ENCODE data around the gene S100A12.

Gene S100A12

GRCh38 chr1:153387001-153387400, 11.6 kb upstream of the S100A12 start:
- DNase-seq (ENCODE audit: low read depth, low spot score): no peak
- Histone ChIP-seq H3K4me3 (ENCODE audit: low read length) (no peak overlapping the region), H3K4me1 (ENCODE audit: control insufficient read depth, insufficient read depth, low read length) (no peaks in the 10 kb centered on the region), H3K36me3 (ENCODE audit: control insufficient read depth, insufficient read depth, low read length) (no peaks in the 10 kb centered on the region), H3K27ac (ENCODE audit: low read length) (no peak overlapping the region), H3K9me3 (ENCODE audit: control insufficient read depth, insufficient read depth, low read length) (no peaks in the 10 kb centered on the region), H3K27me3 (ENCODE audit: control insufficient read depth, insufficient read depth, low read length) (no peaks in the 10 kb centered on the region)
- no CpG with 5 or more reads among the region's 4 CpGs for WGBS (ENCODE audit: insufficient coverage, insufficient read length)

DNA sequence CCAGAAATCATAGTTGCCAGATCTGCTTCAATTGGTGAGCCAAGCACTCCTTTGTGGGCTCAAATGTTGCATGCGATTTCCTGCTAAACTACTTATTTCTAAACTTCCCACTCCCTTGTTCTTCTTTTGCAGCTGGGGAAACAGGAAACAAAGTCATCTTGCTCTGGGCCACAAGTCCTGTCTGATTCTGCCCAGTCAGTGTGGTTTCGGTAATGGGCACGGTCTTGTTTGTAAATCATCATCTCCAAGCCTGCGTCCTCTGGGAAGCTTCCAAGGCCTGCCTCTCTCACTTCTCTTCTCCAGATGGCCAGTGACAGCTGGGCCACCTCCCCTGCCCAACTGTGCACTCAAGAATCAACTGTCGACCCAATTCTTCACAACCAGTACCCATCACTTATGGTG, 11.1 kb upstream of the S100A12 start:
- Histone ChIP-seq H3K9me3 (ENCODE audit: control insufficient read depth, insufficient read depth, low read length) (no peaks in the 10 kb centered on the region), H3K36me3 (ENCODE audit: control insufficient read depth, insufficient read depth, low read length) (no peaks in the 10 kb centered on the region), H3K4me1 (ENCODE audit: control insufficient read depth, insufficient read depth, low read length) (no peaks in the 10 kb centered on the region), H3K4me3 (ENCODE audit: low read length) (no peak overlapping the region), H3K27ac (ENCODE audit: low read length) (no peak overlapping the region), H3K27me3 (ENCODE audit: control insufficient read depth, insufficient read depth, low read length) (no peaks in the 10 kb centered on the region)
- WGBS (ENCODE audit: insufficient coverage, insufficient read length): no CpG with 5 or more reads among the region's 5 CpGs
- DNase-seq (ENCODE audit: low read depth, low spot score): no peak

DNA sequence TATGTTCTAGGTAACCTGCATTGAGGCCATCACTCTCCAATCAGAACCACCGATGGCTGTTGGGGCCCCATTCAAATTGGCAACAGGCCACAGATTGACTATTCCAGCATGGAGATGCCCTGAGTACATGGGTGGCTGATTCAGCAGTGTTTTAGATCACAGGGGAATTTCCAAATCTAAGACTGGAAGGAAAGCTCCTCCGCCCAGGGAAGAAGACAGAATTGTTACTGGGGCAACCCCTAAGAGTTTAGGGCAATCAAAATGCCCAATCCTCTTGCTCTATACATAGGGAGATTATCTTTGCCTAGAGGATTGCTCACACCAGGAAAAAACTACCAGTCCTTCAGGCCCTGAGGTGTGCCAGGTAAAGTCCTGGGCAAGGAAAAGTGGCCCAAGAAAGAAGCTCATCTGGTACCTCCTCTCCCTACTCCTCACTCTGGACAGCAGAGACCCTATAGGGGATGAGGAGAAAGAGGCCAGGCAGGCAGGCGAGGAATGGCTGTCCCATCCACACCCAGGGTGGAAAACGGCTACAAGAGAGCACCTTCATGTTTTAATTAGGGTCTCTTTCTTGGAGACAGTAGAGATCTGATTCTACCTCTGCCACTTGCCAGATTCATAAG, 9.6 kb upstream of the S100A12 start:
- no CpG with 5 or more reads among the region's 4 CpGs for WGBS (ENCODE audit: insufficient coverage, insufficient read length)
- no peak for DNase-seq (ENCODE audit: low read depth, low spot score)
- H3K27ac ChIP-seq (ENCODE audit: low read length): no peak overlapping the region
- H3K27me3 ChIP-seq (ENCODE audit: control insufficient read depth, insufficient read depth, low read length): no peaks in the 10 kb centered on the region
- no peaks in the 10 kb centered on the region for H3K9me3 ChIP-seq (ENCODE audit: control insufficient read depth, insufficient read depth, low read length)
- no peaks in the 10 kb centered on the region for H3K36me3 ChIP-seq (ENCODE audit: control insufficient read depth, insufficient read depth, low read length)
- H3K4me1 ChIP-seq (ENCODE audit: control insufficient read depth, insufficient read depth, low read length): no peaks in the 10 kb centered on the region
- no peak overlapping the region for H3K4me3 ChIP-seq (ENCODE audit: low read length)

DNA sequence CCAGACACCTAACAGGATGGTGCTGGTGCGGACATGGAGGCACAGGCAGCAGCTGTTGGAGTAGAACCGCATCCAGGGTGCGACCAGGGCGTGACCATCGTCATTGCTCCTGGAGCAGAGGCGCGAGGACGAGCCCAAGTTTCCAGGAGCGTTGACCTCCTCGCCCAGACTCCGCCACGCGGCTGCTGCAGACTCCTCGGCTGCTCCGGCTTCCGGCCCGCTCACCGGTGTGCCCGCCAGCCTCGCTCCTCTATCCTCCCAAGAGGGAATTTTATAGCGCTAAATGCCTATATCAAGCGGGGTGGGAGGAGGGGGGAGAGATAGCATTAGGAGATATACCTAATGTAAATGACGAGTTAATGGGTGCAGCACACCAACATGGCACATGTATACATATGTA, 5.3 kb upstream of the S100A12 start:
- Histone ChIP-seq H3K36me3 (ENCODE audit: control insufficient read depth, insufficient read depth, low read length) (no peaks in the 10 kb centered on the region), H3K4me1 (ENCODE audit: control insufficient read depth, insufficient read depth, low read length) (no peaks in the 10 kb centered on the region), H3K9me3 (ENCODE audit: control insufficient read depth, insufficient read depth, low read length) (no peaks in the 10 kb centered on the region), H3K4me3 (ENCODE audit: low read length) (no peak overlapping the region), H3K27me3 (ENCODE audit: control insufficient read depth, insufficient read depth, low read length) (no peaks in the 10 kb centered on the region), H3K27ac (ENCODE audit: low read length) (no peak overlapping the region)
- no peak for DNase-seq (ENCODE audit: low read depth, low spot score)
- WGBS (ENCODE audit: insufficient coverage, insufficient read length): no CpG with 5 or more reads among the region's 23 CpGs

DNA sequence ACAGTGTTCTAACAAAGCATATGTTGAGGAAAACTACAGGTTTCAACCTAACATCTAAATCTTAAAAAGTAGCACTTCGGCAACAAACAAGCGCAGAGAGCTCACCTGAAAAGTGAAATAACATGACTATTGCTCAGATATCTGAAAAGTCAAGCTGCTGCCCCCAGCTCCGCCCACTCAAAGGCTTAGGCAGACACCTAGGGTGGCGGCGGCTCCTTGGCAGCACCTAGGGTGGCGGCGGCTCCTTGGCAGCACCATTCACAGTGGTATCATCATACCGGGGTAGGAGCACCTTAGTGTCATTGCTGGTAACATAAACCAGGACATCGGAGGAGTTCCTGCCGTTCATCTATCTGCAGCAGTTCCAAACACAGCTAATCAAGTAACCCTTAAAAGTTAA, 4.2 kb upstream of the S100A12 start:
- no peak for DNase-seq (ENCODE audit: low read depth, low spot score)
- Histone ChIP-seq H3K4me3 (ENCODE audit: low read length) (no peak overlapping the region), H3K9me3 (ENCODE audit: control insufficient read depth, insufficient read depth, low read length) (no peaks in the 10 kb centered on the region), H3K36me3 (ENCODE audit: control insufficient read depth, insufficient read depth, low read length) (no peaks in the 10 kb centered on the region), H3K27me3 (ENCODE audit: control insufficient read depth, insufficient read depth, low read length) (no peaks in the 10 kb centered on the region), H3K4me1 (ENCODE audit: control insufficient read depth, insufficient read depth, low read length) (no peaks in the 10 kb centered on the region), H3K27ac (ENCODE audit: low read length) (no peak overlapping the region)
- WGBS (ENCODE audit: insufficient coverage, insufficient read length): no CpG with 5 or more reads among the region's 10 CpGs

DNA sequence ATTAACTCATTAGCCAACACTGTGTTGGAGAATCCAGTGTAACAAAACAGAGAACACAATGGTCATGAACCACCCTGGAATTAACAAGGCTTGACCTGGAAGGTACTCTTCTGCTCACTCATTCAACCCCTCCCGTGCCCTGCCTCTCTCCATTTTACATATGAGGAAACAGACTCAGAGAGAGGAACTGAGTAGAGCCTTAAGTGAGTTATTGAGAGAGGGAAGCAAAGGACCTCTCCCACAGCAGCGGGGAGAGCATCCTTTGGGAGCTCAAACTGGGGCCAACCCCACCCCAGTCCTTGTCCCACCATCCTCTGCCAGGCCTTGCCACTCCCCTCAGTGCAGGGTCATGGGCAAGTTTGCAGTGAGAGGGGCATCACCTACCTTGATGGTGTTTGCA, 1.4 kb downstream of the S100A12 start:
- no peaks in the 10 kb centered on the region for H3K9me3 ChIP-seq (ENCODE audit: control insufficient read depth, insufficient read depth, low read length)
- DNase-seq (ENCODE audit: low read depth, low spot score): no peak
- no peaks in the 10 kb centered on the region for H3K36me3 ChIP-seq (ENCODE audit: control insufficient read depth, insufficient read depth, low read length)
- WGBS (ENCODE audit: insufficient coverage, insufficient read length): no CpG with 5 or more reads among the region's 2 CpGs
- no peaks in the 10 kb centered on the region for H3K27me3 ChIP-seq (ENCODE audit: control insufficient read depth, insufficient read depth, low read length)
- no peaks in the 10 kb centered on the region for H3K4me1 ChIP-seq (ENCODE audit: control insufficient read depth, insufficient read depth, low read length)
- H3K4me3 ChIP-seq (ENCODE audit: low read length): no peak overlapping the region
- no peak overlapping the region for H3K27ac ChIP-seq (ENCODE audit: low read length)

DNA sequence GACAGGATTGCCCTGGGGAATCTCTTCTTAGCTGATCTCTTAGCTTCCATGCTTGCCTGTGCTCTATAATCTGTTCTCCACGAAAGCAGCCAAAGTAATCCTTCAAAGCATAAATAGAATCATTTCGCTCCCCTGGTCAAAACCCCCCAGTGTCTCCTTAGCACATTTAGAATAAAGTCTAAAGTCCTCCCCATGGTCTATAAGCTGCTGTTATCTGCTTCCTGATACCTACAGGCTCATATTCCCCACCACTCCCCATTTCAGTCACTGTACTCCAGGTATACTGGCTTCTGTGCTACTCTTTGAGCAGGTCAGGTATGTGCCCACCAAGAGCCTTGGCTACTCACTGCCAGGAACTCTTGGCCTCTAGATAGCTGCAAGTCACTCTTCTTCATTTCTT, 2.9 kb downstream of the S100A12 start:
- H3K27me3 ChIP-seq (ENCODE audit: control insufficient read depth, insufficient read depth, low read length): no peaks in the 10 kb centered on the region
- no peaks in the 10 kb centered on the region for H3K4me1 ChIP-seq (ENCODE audit: control insufficient read depth, insufficient read depth, low read length)
- no peaks in the 10 kb centered on the region for H3K9me3 ChIP-seq (ENCODE audit: control insufficient read depth, insufficient read depth, low read length)
- WGBS (ENCODE audit: insufficient coverage, insufficient read length): no CpG with 5 or more reads among the region's 2 CpGs
- no peak for DNase-seq (ENCODE audit: low read depth, low spot score)
- no peaks in the 10 kb centered on the region for H3K36me3 ChIP-seq (ENCODE audit: control insufficient read depth, insufficient read depth, low read length)
- H3K4me3 ChIP-seq (ENCODE audit: low read length): no peak overlapping the region
- no peak overlapping the region for H3K27ac ChIP-seq (ENCODE audit: low read length)

- Histone ChIP-seq H3K4me1 (ENCODE audit: control insufficient read depth, insufficient read depth, low read length) (no peaks in the 10 kb centered on the region), H3K9me3 (ENCODE audit: control insufficient read depth, insufficient read depth, low read length) (no peaks in the 10 kb centered on the region), H3K36me3 (ENCODE audit: control insufficient read depth, insufficient read depth, low read length) (no peaks in the 10 kb centered on the region), H3K27me3 (ENCODE audit: control insufficient read depth, insufficient read depth, low read length) (no peaks in the 10 kb centered on the region), H3K4me3 (ENCODE audit: low read length) (no peak overlapping the region), H3K27ac (ENCODE audit: low read length) (no peak overlapping the region)
- DNase-seq (ENCODE audit: low read depth, low spot score): no peak
- no CpG with 5 or more reads among the region's 1 CpG for WGBS (ENCODE audit: insufficient coverage, insufficient read length)
Measured at GRCh38 chr1:153371231-153371630, 4.2 kb downstream of the S100A12 start.

- no peak overlapping the region for H3K27ac ChIP-seq (ENCODE audit: low read length)
- H3K4me3 ChIP-seq (ENCODE audit: low read length): no peak overlapping the region
- no peaks in the 10 kb centered on the region for H3K36me3 ChIP-seq (ENCODE audit: control insufficient read depth, insufficient read depth, low read length)
- no peaks in the 10 kb centered on the region for H3K9me3 ChIP-seq (ENCODE audit: control insufficient read depth, insufficient read depth, low read length)
- no peaks in the 10 kb centered on the region for H3K27me3 ChIP-seq (ENCODE audit: control insufficient read depth, insufficient read depth, low read length)
- no peaks in the 10 kb centered on the region for H3K4me1 ChIP-seq (ENCODE audit: control insufficient read depth, insufficient read depth, low read length)
- no CpG with 5 or more reads among the region's 3 CpGs for WGBS (ENCODE audit: insufficient coverage, insufficient read length)
- DNase-seq (ENCODE audit: low read depth, low spot score): no peak
Measured at GRCh38 chr1:153370146-153370545, 5.3 kb downstream of the S100A12 start.

- Histone ChIP-seq H3K36me3 (ENCODE audit: control insufficient read depth, insufficient read depth, low read length) (no peaks in the 10 kb centered on the region), H3K27me3 (ENCODE audit: control insufficient read depth, insufficient read depth, low read length) (no peaks in the 10 kb centered on the region), H3K9me3 (ENCODE audit: control insufficient read depth, insufficient read depth, low read length) (no peaks in the 10 kb centered on the region), H3K27ac (ENCODE audit: low read length) (no peak overlapping the region), H3K4me1 (ENCODE audit: control insufficient read depth, insufficient read depth, low read length) (no peaks in the 10 kb centered on the region), H3K4me3 (ENCODE audit: low read length) (no peak overlapping the region)
- WGBS (ENCODE audit: insufficient coverage, insufficient read length): no CpG with 5 or more reads among the region's 2 CpGs
- DNase-seq (ENCODE audit: low read depth, low spot score): no peak
Measured at GRCh38 chr1:153368495-153368894, 6.9 kb downstream of the S100A12 start.

DNA sequence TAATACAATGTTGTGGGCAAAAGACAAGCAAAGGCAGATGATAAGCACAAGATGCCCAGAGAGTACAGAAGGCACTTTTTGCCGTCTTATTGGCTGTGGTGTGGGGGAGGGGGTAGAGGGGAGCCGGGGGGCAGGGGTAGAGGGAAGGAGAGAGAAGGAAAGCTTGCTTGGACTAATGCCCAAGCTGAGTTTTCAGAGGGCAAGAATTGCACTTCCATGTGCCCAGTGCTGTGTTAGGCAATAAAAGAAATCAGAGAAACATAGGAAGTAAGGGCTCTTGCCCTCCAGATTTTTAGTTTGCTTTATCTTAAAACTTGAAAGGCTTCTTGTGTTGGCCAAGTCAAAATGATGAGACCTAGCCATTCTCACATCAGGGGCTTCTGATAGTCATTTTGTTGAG, 8.3 kb downstream of the S100A12 start:
- H3K27me3 ChIP-seq (ENCODE audit: control insufficient read depth, insufficient read depth, low read length): no peaks in the 10 kb centered on the region
- H3K36me3 ChIP-seq (ENCODE audit: control insufficient read depth, insufficient read depth, low read length): no peaks in the 10 kb centered on the region
- no peak for DNase-seq (ENCODE audit: low read depth, low spot score)
- no peaks in the 10 kb centered on the region for H3K4me1 ChIP-seq (ENCODE audit: control insufficient read depth, insufficient read depth, low read length)
- no peak overlapping the region for H3K4me3 ChIP-seq (ENCODE audit: low read length)
- WGBS (ENCODE audit: insufficient coverage, insufficient read length): no CpG with 5 or more reads among the region's 2 CpGs
- no peaks in the 10 kb centered on the region for H3K9me3 ChIP-seq (ENCODE audit: control insufficient read depth, insufficient read depth, low read length)
- no peak overlapping the region for H3K27ac ChIP-seq (ENCODE audit: low read length)

Data from iPS DF 6.9 (cell line).